Ectodermal cell (in vitro differentiated cells): ENCODE results near the gene RNF227.
"Not testable (repeated sequence)": the region's sequence is repeated elsewhere in the genome, so short reads cannot be mapped to it uniquely, and the experiment has no call there.

ENCODE experiments used
- H3K27ac ChIP-seq: 2 replicates; pipeline ENCODE4 v1.7.0; 2013; ENCODE audit warnings: mild to moderate bottlenecking, low read depth, low read length; ENCODE audit not compliant: insufficient read depth, poor library complexity, severe bottlenecking
- H3K27me3 ChIP-seq: 2 replicates; pipeline ENCODE4 v1.7.0; 2013; ENCODE audit warnings: mild to moderate bottlenecking, low read length; ENCODE audit not compliant: insufficient read depth, control insufficient read depth, poor library complexity, severe bottlenecking
- H3K36me3 ChIP-seq: one replicate; pipeline ENCODE4 v1.7.0; 2013; ENCODE audit warnings: low read length; ENCODE audit not compliant: control insufficient read depth, insufficient read depth
- H3K4me1 ChIP-seq: one replicate; pipeline ENCODE4 v1.7.0; 2013; ENCODE audit warnings: low read length; ENCODE audit not compliant: control insufficient read depth, insufficient read depth
- H3K4me3 ChIP-seq: 2 replicates; pipeline ENCODE4 v1.7.0; 2013; ENCODE audit warnings: low read depth, low read length, control low read depth; ENCODE audit not compliant: insufficient read depth
- H3K9me3 ChIP-seq: 2 replicates; pipeline ENCODE4 v1.7.0; 2013; ENCODE audit warnings: mild to moderate bottlenecking, low read length, moderate library complexity; ENCODE audit not compliant: control insufficient read depth
- WGBS, 2 experiments: methylation state at CpG; one replicate each; pipeline ENCODE4 v1.1.7; 2013; ENCODE audit warnings: missing lambda C conversion rate in 2 of 2; 5-methylcytosine and 5-hydroxymethylcytosine counted together

Gene RNF227

GRCh38 chr17:7882629-7883028 lies 33.5 kb downstream of the RNF227 start:
- no peak overlapping the region for H3K27ac ChIP-seq

DNA sequence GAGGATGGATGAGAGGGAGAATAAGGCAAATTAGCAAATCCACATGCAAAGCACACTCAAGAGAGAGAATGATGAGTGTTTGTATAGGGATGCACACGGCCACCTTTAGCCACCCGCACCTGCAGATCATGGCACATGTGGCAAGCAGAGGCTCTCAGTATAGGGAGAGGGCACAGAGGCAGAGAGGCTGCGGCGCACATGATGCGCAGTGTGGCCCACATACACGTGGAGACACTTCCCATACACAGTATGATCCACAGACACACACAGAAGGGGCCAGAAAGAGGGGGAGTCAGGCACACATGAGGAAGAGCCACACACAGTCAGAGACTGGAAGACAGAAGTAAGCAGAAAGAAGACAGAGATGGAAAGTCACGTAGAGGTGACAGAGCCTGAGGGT lies 34.0 kb downstream of the RNF227 start:
- H3K27ac ChIP-seq: no peak overlapping the region
- WGBS, 2 experiments: 92 to 96% methylated on average over 7 of the region's 7 CpGs

More at GRCh38 chr17:7882629-7883028, 33.5 kb downstream of the RNF227 start:
- peaks cover 13% of the 10 kb centered on the region for H3K27me3 ChIP-seq
- no peaks in the 10 kb centered on the region for H3K9me3 ChIP-seq
- no peaks in the 10 kb centered on the region for H3K36me3 ChIP-seq
- H3K4me3 ChIP-seq: no peak overlapping the region
- WGBS, 2 experiments: 72 to 90% methylated on average over 2 to 3 of the region's 3 CpGs
- peaks cover 16% of the 10 kb centered on the region for H3K4me1 ChIP-seq

GRCh38 chr17:7881276-7882054 lies 34.6 kb downstream of the RNF227 start:
- Histone ChIP-seq H3K27ac (no peak overlapping the region), H3K9me3 (no peaks in the 10 kb centered on the region), H3K36me3 (no peaks in the 10 kb centered on the region), H3K4me1 (peaks cover 6% of the 10 kb centered on the region), H3K4me3 (no peak overlapping the region), H3K27me3 (peaks cover 7% of the 10 kb centered on the region)
- 89 to 91% methylated on average over 7 of the region's 7 CpGs for WGBS, 2 experiments

More for the DNA sequence above, 34.0 kb downstream of the RNF227 start:
- Histone ChIP-seq H3K27me3 (peaks cover 13% of the 10 kb centered on the region), H3K36me3 (no peaks in the 10 kb centered on the region), H3K9me3 (no peaks in the 10 kb centered on the region), H3K4me1 (peaks cover 12% of the 10 kb centered on the region), H3K4me3 (no peak overlapping the region)

- Histone ChIP-seq H3K27ac (no peak overlapping the region), H3K36me3 (no peaks in the 10 kb centered on the region), H3K9me3 (no peaks in the 10 kb centered on the region), H3K4me1 (peaks cover 2% of the 10 kb centered on the region), H3K4me3 (no peak overlapping the region), H3K27me3 (no peaks in the 10 kb centered on the region)
- WGBS, 2 experiments: 88 to 96% methylated on average over 3 of the region's 3 CpGs
Measured at GRCh38 chr17:7880076-7880868, 35.8 kb downstream of the RNF227 start.

- Histone ChIP-seq H3K4me3 (no peak overlapping the region), H3K4me1 (peaks cover under 1% of the 10 kb centered on the region), H3K27ac (no peak overlapping the region), H3K36me3 (no peaks in the 10 kb centered on the region), H3K27me3 (no peaks in the 10 kb centered on the region), H3K9me3 (no peaks in the 10 kb centered on the region)
- WGBS, 2 experiments: 94 to 97% methylated on average over 7 of the region's 7 CpGs
Measured at GRCh38 chr17:7878234-7878633, 37.9 kb downstream of the RNF227 start.

- H3K27me3 ChIP-seq: no peaks in the 10 kb centered on the region
- no peaks in the 10 kb centered on the region for H3K36me3 ChIP-seq
- H3K4me1 ChIP-seq: no peaks in the 10 kb centered on the region
- WGBS, 2 experiments: 93 to 96% methylated on average over 1 of the region's 2 CpGs
- H3K9me3 ChIP-seq: no peaks in the 10 kb centered on the region
- H3K27ac ChIP-seq: no peak overlapping the region
- no peak overlapping the region for H3K4me3 ChIP-seq
Measured at GRCh38 chr17:7875804-7876370, 40.2 kb downstream of the RNF227 start.

DNA sequence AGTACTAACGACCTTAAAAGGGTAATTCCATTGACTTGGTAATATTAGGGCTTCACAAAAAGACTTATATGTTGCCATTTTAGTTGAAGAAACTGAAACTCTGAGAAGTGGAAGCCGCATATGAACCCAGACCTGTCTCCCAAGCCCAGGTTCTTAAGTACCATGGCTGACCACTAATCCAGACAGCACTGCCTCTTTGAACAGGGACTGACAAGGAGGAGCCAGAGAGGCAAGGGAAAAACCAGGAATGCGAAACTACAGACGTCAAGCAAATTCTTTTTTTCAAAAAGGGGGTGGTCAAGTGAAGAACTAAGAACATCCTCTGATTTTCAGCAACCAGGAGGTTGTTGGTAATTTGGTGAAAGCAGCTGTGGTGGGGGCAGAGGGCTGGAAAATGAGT lies 43.0 kb downstream of the RNF227 start:
- whole genome bisulfite sequencing, 2 experiments: 78 to 82% methylated on average over 4 of the region's 4 CpGs
- Histone ChIP-seq H3K27ac (no peak overlapping the region), H3K4me3 (no peak overlapping the region), H3K4me1 (no peaks in the 10 kb centered on the region), H3K36me3 (no peaks in the 10 kb centered on the region), H3K9me3 (no peaks in the 10 kb centered on the region), H3K27me3 (no peaks in the 10 kb centered on the region)

- no peak overlapping the region for H3K4me3 ChIP-seq
- H3K27ac ChIP-seq: no peak overlapping the region
- no peaks in the 10 kb centered on the region for H3K27me3 ChIP-seq
- H3K36me3 ChIP-seq: no peaks in the 10 kb centered on the region
- no peaks in the 10 kb centered on the region for H3K9me3 ChIP-seq
- H3K4me1 ChIP-seq: no peaks in the 10 kb centered on the region
- WGBS, 2 experiments: 92% methylated on average over 5 of the region's 5 CpGs
Measured at GRCh38 chr17:7867881-7868329, 48.2 kb downstream of the RNF227 start.

DNA sequence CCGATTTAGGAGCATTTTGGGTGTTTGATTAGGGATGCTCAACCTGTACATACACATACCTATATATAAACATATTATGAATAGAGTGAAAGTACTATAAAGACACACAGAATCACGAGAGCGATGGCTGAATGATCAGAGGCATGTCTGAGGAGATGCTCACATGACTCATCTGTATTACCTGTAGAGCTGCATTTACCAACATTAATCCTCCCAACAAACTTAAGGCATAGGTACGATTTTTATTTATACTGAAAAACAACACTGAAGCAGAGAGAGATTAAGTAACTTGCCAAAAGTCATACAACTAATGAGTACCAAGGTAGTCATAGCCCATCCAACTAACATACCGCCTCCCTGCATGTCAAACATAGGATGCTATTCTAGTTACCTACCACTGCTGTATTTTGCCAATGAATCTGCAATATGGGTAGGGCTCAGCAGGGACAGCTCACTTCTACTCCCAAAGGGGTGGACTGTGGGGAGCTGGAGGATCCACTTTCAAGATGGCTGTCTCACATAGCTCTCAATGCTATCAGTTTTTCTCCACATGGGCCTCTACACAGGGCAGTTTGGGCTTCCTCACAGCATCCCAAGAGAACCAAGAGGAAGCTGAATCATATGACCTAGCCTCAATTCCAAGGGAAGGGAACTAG lies 51.0 kb downstream of the RNF227 start:
- no peaks in the 10 kb centered on the region for H3K27me3 ChIP-seq
- no peak overlapping the region for H3K4me3 ChIP-seq
- no peak overlapping the region for H3K27ac ChIP-seq
- no peaks in the 10 kb centered on the region for H3K4me1 ChIP-seq
- 93 to 94% methylated on average over 4 of the region's 5 CpGs for WGBS, 2 experiments
- H3K9me3 ChIP-seq: no peaks in the 10 kb centered on the region
- H3K36me3 ChIP-seq: no peaks in the 10 kb centered on the region

- H3K9me3 ChIP-seq, H3K4me3 ChIP-seq, H3K27me3 ChIP-seq, H3K4me1 ChIP-seq, H3K36me3 ChIP-seq, H3K27ac ChIP-seq: not testable (repeated sequence)
- WGBS, 2 experiments: 80 to 91% methylated on average over 5 of the region's 5 CpGs
Measured at GRCh38 chr17:7864384-7864783, 51.7 kb downstream of the RNF227 start.
